H1 (cell line): Measurements from ENCODE around the gene PRIMPOL. TPM values are rescaled to one million over a fixed set of nuclear protein-coding genes. Genes with fewer than 3 reads are reported as not detected.

Experiments used
- CTCF ChIA-PET: fragments of 300-600 bp; sonication (Branson Sonifier 250); formaldehyde crosslinking; loops from one replicate; lab custom pipeline; 2021; ENCODE audit not compliant: partially characterized antibody; lab: Charles Lee
- POLR2A ChIA-PET: fragments of 300-600 bp; sonication (Branson Sonifier 250); formaldehyde crosslinking; loops from one replicate; lab custom pipeline; 2021; ENCODE audit warnings: inconsistent platforms; ENCODE audit not compliant: partially characterized antibody; lab: Charles Lee
- DNase-seq, 2 experiments: peaks; one replicate each; pipeline versions ENCODE4 v3.0.0 to v3.0.0-alpha.2; 2010 to 2022; ENCODE audit warnings: low spot score in 2 of 2, low read depth in 1 of 2, mixed read lengths in 1 of 2
- FAIRE-seq: peaks from 2 replicates; lab custom pipeline; 2011; peaks lifted over from hg19 to GRCh38; lab: Jason Lieb, UNC
- H2AFZ ChIP-seq: 2 replicates; pipeline ENCODE4 v1.8.1; 2012; ENCODE audit warnings: low read length, inconsistent platforms
- H2AK5ac ChIP-seq: 2 replicates; pipeline ENCODE4 v1.6.1; 2013; ENCODE audit warnings: low read depth, low read length
- H2BK120ac ChIP-seq: replicated peaks from 2 replicates; pipeline ENCODE3; 2013; ENCODE audit warnings: low read depth, low read length, inconsistent platforms
- H2BK12ac ChIP-seq: 2 replicates; pipeline ENCODE4 v1.6.1; 2013; ENCODE audit warnings: low read depth, low read length
- H2BK15ac ChIP-seq: 2 replicates; pipeline ENCODE4 v1.6.1; 2013; ENCODE audit warnings: low read length
- H2BK20ac ChIP-seq: 2 replicates; pipeline ENCODE4 v1.6.1; 2013; ENCODE audit warnings: low read length
- H2BK5ac ChIP-seq: 2 replicates; pipeline ENCODE4 v1.6.1; 2013; ENCODE audit warnings: low read depth, low read length
- H3K14ac ChIP-seq: 2 replicates; pipeline ENCODE4 v1.6.1; 2013; ENCODE audit warnings: inconsistent platforms; ENCODE audit not compliant: insufficient read length
- H3K18ac ChIP-seq: 2 replicates; pipeline ENCODE4 v1.6.1; 2013; ENCODE audit warnings: low read length; ENCODE audit errors: extremely low read depth
- H3K23ac ChIP-seq: 2 replicates; pipeline ENCODE4 v1.6.1; 2013; ENCODE audit warnings: inconsistent platforms; ENCODE audit not compliant: insufficient read length
- H3K23me2 ChIP-seq: 2 replicates; pipeline ENCODE4 v1.6.1; 2013; ENCODE audit warnings: low read depth, low read length
- H3K27ac ChIP-seq: 2 replicates; pipeline ENCODE4 v1.6.1; 2011; ENCODE audit warnings: low read depth, low read length, inconsistent platforms
- H3K27me3 ChIP-seq, 4 experiments: replicated peaks in 1 of 4; 1 replicate in 1 of 4; 2 replicates in 3 of 4; pipeline versions ENCODE4 v1.6.1 to v1.8.1; 2011 to 2013; ENCODE audit warnings: low read length in 3 of 4, mild to moderate bottlenecking in 3 of 4, inconsistent platforms in 2 of 4, mixed read lengths in 2 of 4, moderate library complexity in 1 of 4; ENCODE audit not compliant: control insufficient read depth in 3 of 4, insufficient read depth in 3 of 4; ENCODE audit errors: extremely low read depth in 1 of 4
- H3K36me3 ChIP-seq, 4 experiments: 2 replicates each; pipeline versions ENCODE4 v1.6.1 to v1.8.1; 2011 to 2013; ENCODE audit warnings: mild to moderate bottlenecking in 4 of 4, low read length in 3 of 4, moderate library complexity in 2 of 4, control low read depth in 1 of 4, inconsistent platforms in 1 of 4; ENCODE audit not compliant: insufficient read depth in 4 of 4, control insufficient read depth in 2 of 4
- H3K4ac ChIP-seq: replicated peaks from 2 replicates; pipeline ENCODE3; 2013; ENCODE audit warnings: low read length, low read depth, mixed read lengths, inconsistent platforms; ENCODE audit not compliant: insufficient read length
- H3K4me1 ChIP-seq, 4 experiments: replicated peaks in 1 of 4; 1 replicate in 1 of 4; 2 replicates in 3 of 4; pipeline versions ENCODE4 v1.6.1 to v1.8.1; 2011 to 2013; ENCODE audit warnings: low read length in 3 of 4, inconsistent platforms in 2 of 4, mixed read lengths in 1 of 4; ENCODE audit not compliant: insufficient read depth in 4 of 4, control insufficient read depth in 3 of 4
- H3K4me2 ChIP-seq, 2 experiments: 2 replicates each; pipeline versions ENCODE4 v1.6.1 to v1.8.1; 2011 to 2013; ENCODE audit warnings: low read depth in 2 of 2, low read length in 2 of 2, control low read depth in 1 of 2, inconsistent platforms in 1 of 2, mild to moderate bottlenecking in 1 of 2; ENCODE audit not compliant: insufficient read depth in 1 of 2
- H3K4me3 ChIP-seq, 4 experiments: fragments of 200-600, 300-600 bp in 1 of 4; sonication (generic), shearing (Covaris generic), sonication (Bioruptor Twin) in 1 of 4; 2 replicates each; pipeline versions ENCODE4 v1.5.1 to v1.8.1; 2011 to 2016; ENCODE audit warnings: low read length in 4 of 4, low read depth in 3 of 4, control low read depth in 2 of 4, inconsistent platforms in 2 of 4, mild to moderate bottlenecking in 2 of 4, mixed read lengths in 1 of 4, moderate library complexity in 1 of 4; ENCODE audit not compliant: insufficient read depth in 2 of 4; ENCODE audit errors: extremely low read depth in 1 of 4
- H3K56ac ChIP-seq: replicated peaks from 2 replicates; pipeline ENCODE3; 2013; ENCODE audit warnings: low read depth, mild to moderate bottlenecking, mixed read lengths, low read length, inconsistent platforms; ENCODE audit not compliant: insufficient read length
- H3K79me1 ChIP-seq: 2 replicates; pipeline ENCODE4 v1.6.1; 2013; ENCODE audit warnings: low read depth, low read length, control low read depth
- H3K79me2 ChIP-seq, 2 experiments: 2 replicates each; pipeline versions ENCODE4 v1.6.1 to v1.8.1; 2012 to 2013; ENCODE audit warnings: low read length in 2 of 2, mild to moderate bottlenecking in 2 of 2, inconsistent platforms in 1 of 2; ENCODE audit not compliant: insufficient read depth in 2 of 2, control insufficient read depth in 1 of 2
- H3K9ac ChIP-seq, 4 experiments: replicated peaks in 1 of 4; 1 replicate in 1 of 4; 2 replicates in 3 of 4; pipeline versions ENCODE4 v1.6.1 to v1.8.1; 2011 to 2013; ENCODE audit warnings: low read depth in 3 of 4, low read length in 3 of 4, control low read depth in 2 of 4, mild to moderate bottlenecking in 2 of 4, moderate library complexity in 2 of 4, inconsistent platforms in 1 of 4; ENCODE audit errors: extremely low read depth in 1 of 4
- H3K9me3 ChIP-seq, 2 experiments: 2 replicates each; pipeline versions ENCODE4 v1.6.1 to v1.8.1; 2012 to 2013; ENCODE audit warnings: mild to moderate bottlenecking in 2 of 2, moderate library complexity in 2 of 2, control low read depth in 1 of 2, inconsistent platforms in 1 of 2, low read depth in 1 of 2, low read length in 1 of 2, mixed read lengths in 1 of 2; ENCODE audit not compliant: insufficient read depth in 2 of 2
- H4K20me1 ChIP-seq, 2 experiments: replicated peaks in 1 of 2; 2 replicates each; pipeline versions ENCODE3 to v1.8.1; 2011 to 2013; ENCODE audit warnings: inconsistent platforms in 2 of 2, low read length in 2 of 2, mild to moderate bottlenecking in 1 of 2; ENCODE audit not compliant: insufficient read depth in 2 of 2, control insufficient read depth in 1 of 2
- H4K5ac ChIP-seq: 2 replicates; pipeline ENCODE4 v1.6.1; 2013; ENCODE audit warnings: low read length, low read depth, mixed read lengths, inconsistent platforms; ENCODE audit not compliant: insufficient read length
- H4K8ac ChIP-seq: 2 replicates; pipeline ENCODE4 v1.8.0; 2013; ENCODE audit warnings: mild to moderate bottlenecking, moderate library complexity, low read length, inconsistent platforms; ENCODE audit not compliant: insufficient read depth; ENCODE audit errors: extremely low read depth
- H4K91ac ChIP-seq: replicated peaks from 2 replicates; pipeline ENCODE3; 2013; ENCODE audit warnings: low read length, mixed read lengths, inconsistent platforms; ENCODE audit not compliant: insufficient read length
- CBX8 ChIP-seq: fragments of 300-800, 300-1000 bp; sonication (generic); IDR thresholded peaks from 2 replicates; pipeline ENCODE4 v1.7.1; 2016; ENCODE audit warnings: low read depth, low read length, borderline replicate concordance
- POLR2A ChIP-seq, 2 experiments: IDR thresholded peaks; 1 replicate in 1 of 2; 2 replicates in 1 of 2; pipeline ENCODE4 v1.6.1; 2011; ENCODE audit warnings: low read depth in 2 of 2, low read length in 2 of 2, mild to moderate bottlenecking in 2 of 2; ENCODE audit errors: control extremely low read depth in 1 of 2
- RBBP5 ChIP-seq: IDR thresholded peaks from 2 replicates; pipeline ENCODE4 v1.7.1; 2012; ENCODE audit warnings: low read depth, mild to moderate bottlenecking, inconsistent platforms, low read length, moderate library complexity, borderline replicate concordance
- SAP30 ChIP-seq: fragments of 300-600 bp; sonication (generic); IDR thresholded peaks from 2 replicates; pipeline ENCODE4 v1.7.1; 2012; ENCODE audit warnings: low read length, moderate library complexity, mild to moderate bottlenecking, inconsistent platforms; ENCODE audit not compliant: insufficient read depth, insufficient replicate concordance
- SP1 ChIP-seq: IDR thresholded peaks from 2 replicates; pipeline ENCODE4 v1.6.1; 2011; ENCODE audit warnings: low read depth, low read length
- SRF ChIP-seq: IDR thresholded peaks from 2 replicates; pipeline ENCODE4 v1.6.1; 2011; ENCODE audit warnings: mild to moderate bottlenecking, low read depth, low read length, moderate library complexity
- WGBS, 2 experiments: shearing (Covaris generic) in 1 of 2; methylation state at CpG; one replicate each; pipeline versions ENCODE4 v1.1.6 to v1.1.7; 2013 to 2015; ENCODE audit warnings: low lambda C conversion rate in 2 of 2, mixed read lengths in 2 of 2, inconsistent platforms in 1 of 2, low coverage in 1 of 2, missing lambda C conversion rate in 1 of 2; ENCODE audit not compliant: insufficient replicate concordance in 2 of 2, insufficient coverage in 1 of 2, insufficient read length in 1 of 2; ENCODE audit errors: extremely low coverage in 1 of 2, missing lambda C conversion rate in 1 of 2; 5-methylcytosine and 5-hydroxymethylcytosine counted together
- polyA plus RNA-seq, 7 experiments: library from polyadenylated mRNA; depleted of rRNA in 3 of 7; stranded (reverse) in 5 of 7; unstranded in 2 of 7; fragments of >200 nt in 5 of 7; fragments of 200-250 nt in 2 of 7; gene quantifications; 1 replicate in 5 of 7; 2 replicates in 1 of 7; 4 replicates in 1 of 7; pipeline versions ENCODE4 v1.2.1 to v1.2.3, GENCODE V29; 2011 to 2013; ENCODE audit warnings: missing spikeins in 2 of 7, mixed read lengths in 2 of 7
- total RNA-seq: library from RNA; stranded (reverse); fragmentation: NEBNext Ultra II Directional; extraction: Animal tissue kit (Norgen Biotek cat#: 25700); gene quantifications from 2 replicates; pipeline ENCODE4 v1.2.1, GENCODE V29; 2021

PRIMPOL gene
- total and polyA plus RNA-seq, 2 of the 8 experiments (the other 6 are each of a cell fraction or from before 2014, with no cell fraction given) = 4.4 to 6.7 TPM

GRCh38 chr4:184645904-184646610, 3.5 kb upstream of the PRIMPOL start:
- Histone ChIP-seq H2BK120ac (no peak overlapping the region), H3K23me2 (peaks cover 13% of the 10 kb centered on the region), H4K5ac (no peak overlapping the region), H2BK15ac (peak overlapping the region; percentile 81; the same call in 1 of the 2 replicates), H3K4me3 (no peak overlapping the region), H4K91ac (no peak overlapping the region), H3K4me2 (peak overlapping the region in 1 of 2 experiments; percentile 98; a peak in 1 of 4 replicates), H2BK12ac (no peak overlapping the region), H3K27ac (no peak overlapping the region), H4K20me1 (peaks cover 0 to 11% of the 10 kb centered on the region in 2 experiments), H3K9me3 (no peaks in the 10 kb centered on the region), H3K27me3 (no peaks in the 10 kb centered on the region), H2AFZ (no peak overlapping the region), H2AK5ac (no peak overlapping the region), H3K9ac (no peak overlapping the region), H3K4me1 (peaks cover 6 to 23% (median 13%) of the 10 kb centered on the region in 4 experiments; a peak in 6 of 7 replicates), H3K36me3 (peaks cover 0 to 5% (median 0%) of the 10 kb centered on the region in 4 experiments; a peak in 1 of 8 replicates), H3K79me2 (peaks cover 16 to 71% of the 10 kb centered on the region in 2 experiments), H3K23ac (no peak overlapping the region), H3K14ac (no peak overlapping the region), H3K56ac (no peak overlapping the region), H2BK20ac (no peak overlapping the region), H3K4ac (no peak overlapping the region), H4K8ac (no peak overlapping the region), H3K18ac (no peak overlapping the region), H3K79me1 (peaks cover 2% of the 10 kb centered on the region; the same call in 1 of the 2 replicates), H2BK5ac (no peak overlapping the region)
- DNase-seq (no peak), FAIRE-seq (no peak)
- TF ChIP-seq POLR2A (IDR thresholded peaks at IDR 0.05; ENCODE audit: control extremely low read depth in 1 of 2, low read depth in 2 of 2, low read length in 2 of 2) (0 out of 3 replicates have a peak, but pooled peaks of 1 of the 2 experiments have one; percentile 22), SRF (no peak), SP1 (no peak), RBBP5 (no peak), CBX8 (no peak), SAP30 (no peak)
- CTCF ChIA-PET = no interaction called here
- POLR2A ChIA-PET = interaction anchor here (0.6 to 2.0 kb wide), 2 partner anchors 14 to 29 kb away, joined by 4 to 7 read pairs; no protein-coding TSS in a partner anchor
- 87% methylated on average over 6 of the region's 6 CpGs; no CpG with 5 or more reads in 1 of the 2 experiments for WGBS, 2 experiments
